ENCODE measurements around the gene FYB1.

FYB1 gene

GRCh38 chr5:39076757-39077728, 142.3 kb downstream of the FYB1 start:
- DNase-seq, result no peak

- DNase-seq, result no peak
These were observed 143.1 kb downstream of the FYB1 start for GRCh38 chr5:39076101-39076756.

DNA sequence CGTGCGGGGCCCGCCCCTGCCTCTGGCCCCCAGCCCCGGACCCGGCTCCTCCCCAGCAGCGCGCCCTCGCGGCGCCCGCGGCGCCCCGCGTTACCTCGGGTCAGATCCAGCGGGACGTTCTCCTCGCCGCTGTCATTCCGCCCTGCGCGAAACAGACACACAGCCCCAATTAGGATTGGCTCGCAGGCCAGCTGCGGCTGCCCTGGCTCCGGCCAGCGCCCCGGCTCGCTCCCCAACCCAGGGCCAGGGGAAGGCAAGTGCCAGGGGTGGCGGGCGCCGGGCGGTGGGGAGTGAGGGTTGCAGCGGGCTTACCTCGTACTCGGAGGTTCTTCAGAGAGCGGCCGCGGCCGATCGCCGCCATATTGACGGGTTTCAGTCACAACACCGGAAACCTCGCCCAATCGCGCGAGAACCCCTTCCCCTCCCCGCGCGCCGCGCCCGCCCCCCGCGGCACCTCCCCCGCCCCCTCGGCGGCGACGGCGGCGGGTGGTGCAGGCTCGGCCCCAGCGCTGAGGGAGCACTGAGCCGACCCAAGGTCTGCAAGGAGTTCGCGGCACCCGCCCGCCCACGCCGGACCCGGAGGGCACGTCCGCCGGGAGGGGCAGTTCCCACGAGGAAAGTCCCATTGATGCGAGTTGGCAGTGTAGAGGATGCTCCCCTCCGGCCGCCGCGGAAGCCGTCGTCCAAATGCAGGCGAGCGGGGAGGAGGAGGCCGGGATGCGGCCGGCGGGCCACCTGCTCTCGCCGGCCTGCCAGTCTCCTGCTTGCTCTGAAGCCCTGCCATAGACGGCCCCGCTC, 145.1 kb downstream of the FYB1 start, which contains the start of gene RICTOR:
RICTOR (minus strand) TSS at position 383 of the 798 bp plus-strand sequence; CDS start at position 361, 22 bp downstream.
- DNase-seq, result peak; percentile 91

- DNase-seq, result no peak
These were observed 145.7 kb downstream of the FYB1 start for GRCh38 chr5:39073767-39074016.

DNA sequence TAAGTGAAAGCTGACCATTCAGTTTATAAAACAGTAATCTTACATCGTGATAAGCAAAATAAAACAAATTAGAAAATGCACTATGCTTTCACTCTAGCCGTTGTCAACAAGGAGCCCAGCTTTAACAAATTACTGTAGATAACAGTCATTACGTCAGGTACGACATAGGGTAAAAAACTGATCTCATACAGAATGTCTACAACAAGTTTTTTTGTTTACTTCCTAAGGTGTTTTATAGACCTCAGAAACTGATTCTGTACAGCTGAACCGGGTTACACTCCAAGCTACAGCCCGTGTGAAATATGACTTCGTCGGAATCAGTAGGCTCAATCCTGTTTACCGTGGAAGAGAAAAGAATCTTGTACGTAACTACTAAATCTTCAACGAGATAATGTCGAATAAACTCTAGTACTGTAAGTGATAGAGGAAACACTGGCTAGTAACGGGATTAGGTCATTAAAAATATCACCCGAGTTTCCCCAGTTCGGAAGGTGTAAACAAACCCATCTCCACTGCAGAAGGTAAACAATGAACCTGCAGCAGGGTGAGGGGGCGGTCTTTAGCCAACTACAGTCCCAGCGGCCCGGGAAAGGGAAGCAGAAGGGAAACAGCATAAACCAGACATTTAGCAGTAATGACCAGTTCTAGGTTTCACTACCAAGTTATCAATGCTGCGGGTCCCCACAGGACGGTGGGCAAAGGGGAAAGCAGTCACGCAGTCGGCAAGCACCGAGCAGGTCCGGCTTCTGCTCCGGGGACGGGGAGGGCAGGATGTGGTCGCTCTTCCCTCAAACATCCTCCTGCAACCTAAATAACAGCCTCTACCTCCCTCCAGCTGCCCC, 146.2 kb downstream of the FYB1 start:
- peak; percentile 54 for DNase-seq

DNA sequence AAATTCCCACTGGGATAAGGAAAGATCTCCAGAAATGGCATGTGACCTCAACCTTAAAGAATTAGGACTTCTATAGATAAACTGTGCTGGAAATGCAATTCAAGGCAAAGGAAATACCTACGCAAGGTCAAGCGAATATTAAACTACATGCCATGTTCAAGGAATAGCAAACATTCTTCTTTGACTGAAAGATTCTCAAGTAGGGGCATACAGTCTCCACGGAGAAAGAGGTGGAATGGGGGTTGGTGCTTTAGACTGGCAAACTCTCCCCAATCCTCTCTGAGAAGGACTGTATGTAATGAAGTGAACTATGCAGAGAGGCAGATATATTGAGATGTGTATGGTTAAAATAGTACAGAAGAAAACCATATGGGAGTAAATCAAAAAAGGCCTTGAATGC, 151.3 kb downstream of the FYB1 start:
- DNase-seq, result no peak

DNA sequence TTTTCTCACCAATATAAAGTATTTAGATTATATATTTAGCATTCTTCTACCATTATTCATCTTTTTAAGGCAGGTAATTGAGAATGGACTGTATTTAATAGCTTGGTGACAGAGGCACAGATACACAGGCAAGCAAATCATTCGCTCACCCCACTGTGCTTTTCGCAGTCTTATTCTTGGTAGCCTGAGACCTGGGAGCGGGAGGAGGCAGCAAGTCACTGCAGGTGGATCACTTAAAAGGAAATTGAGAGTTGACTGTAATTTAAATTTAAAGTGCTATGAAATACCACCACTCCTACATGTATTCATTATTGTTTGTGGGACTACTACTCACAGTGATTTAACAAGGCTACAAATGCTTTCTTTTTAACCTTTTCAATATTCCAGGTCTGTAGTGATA, 154.9 kb downstream of the FYB1 start:
- DNase-seq, result no peak

- no peak for DNase-seq
These were observed 156.3 kb downstream of the FYB1 start for GRCh38 chr5:39063037-39063436.

DNA sequence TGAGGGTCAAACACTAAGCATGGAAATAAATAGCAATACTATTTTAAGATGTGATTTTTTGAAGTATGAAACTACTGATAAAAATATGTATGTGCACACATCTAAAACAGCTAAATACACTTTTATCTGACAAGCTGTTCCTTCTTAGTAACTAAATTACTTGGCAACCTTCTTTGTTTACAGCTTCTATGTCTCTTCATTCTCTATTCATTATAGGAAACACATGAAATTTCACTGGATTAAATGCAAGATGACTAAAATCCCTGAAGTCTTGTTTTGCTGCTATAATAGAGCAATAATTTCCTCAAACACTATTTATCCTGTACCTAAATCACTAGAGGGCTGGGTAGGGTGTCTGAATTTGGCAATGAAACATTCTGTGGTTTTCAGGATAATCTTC, 156.8 kb downstream of the FYB1 start:
- DNase-seq, result no peak

- DNase-seq, result no peak
These were observed 157.3 kb downstream of the FYB1 start for GRCh38 chr5:39062104-39062503.

DNA sequence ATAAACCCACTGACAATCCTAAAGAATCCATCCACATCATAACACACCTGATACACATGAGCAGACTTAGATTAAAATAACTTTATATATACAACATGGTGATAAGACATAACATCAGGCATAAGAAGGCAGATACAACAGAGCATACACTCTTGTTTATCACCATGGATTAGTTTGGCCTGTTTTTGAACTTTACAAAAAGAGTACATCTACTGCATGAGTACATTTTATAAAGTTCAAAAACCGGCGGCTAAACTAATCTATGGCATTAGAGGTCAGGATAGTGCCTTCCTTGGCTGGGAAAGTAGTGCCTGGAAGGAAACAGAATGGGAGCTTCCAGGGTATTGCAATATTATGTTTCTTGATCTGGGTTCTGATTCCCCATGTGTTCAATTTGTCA, 160.3 kb downstream of the FYB1 start:
- no peak for DNase-seq

- DNase-seq, result no peak
These were observed 161.0 kb downstream of the FYB1 start for GRCh38 chr5:39058178-39058921.

GRCh38 chr5:39057734-39058133, 161.6 kb downstream of the FYB1 start:
- DNase-seq, result no peak

DNA sequence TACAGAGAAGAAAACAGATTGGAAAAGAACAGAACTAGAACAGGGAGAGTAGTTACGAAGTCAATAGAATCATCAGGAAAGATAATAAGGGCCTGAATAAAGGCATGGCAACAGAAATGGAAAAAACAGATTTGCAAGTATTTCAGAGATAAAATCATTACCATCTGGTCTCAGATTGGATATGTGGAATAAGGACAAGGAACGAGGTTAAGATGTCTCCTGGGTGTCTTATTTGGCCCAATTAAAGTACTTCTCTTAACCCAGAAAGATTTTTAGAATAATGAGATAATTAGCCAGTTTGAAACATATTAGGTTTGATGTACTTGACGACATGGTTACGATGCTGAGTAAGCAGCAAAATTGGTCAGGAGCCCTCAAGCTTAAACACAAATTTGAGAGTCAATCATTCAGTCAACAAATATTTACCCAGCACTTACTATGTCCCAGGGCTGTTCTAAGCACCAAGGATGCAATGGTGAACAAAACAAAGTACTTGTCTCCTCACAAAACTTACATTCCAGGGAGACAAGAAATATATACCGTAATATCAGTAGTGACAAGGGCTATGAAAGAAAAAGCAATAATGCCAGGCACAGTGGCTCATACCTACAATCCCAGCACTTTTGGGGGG, 163.5 kb downstream of the FYB1 start:
- no peak for DNase-seq
